ENCODE results near the gene RRBP1. TPM values are rescaled to one million over a fixed set of nuclear protein-coding genes. Genes with fewer than 3 reads are reported as not detected.

Gene RRBP1
- total and polyA plus RNA-seq, 12 donors: 23.5 to 71.3 (median 29.7) TPM

DNA sequence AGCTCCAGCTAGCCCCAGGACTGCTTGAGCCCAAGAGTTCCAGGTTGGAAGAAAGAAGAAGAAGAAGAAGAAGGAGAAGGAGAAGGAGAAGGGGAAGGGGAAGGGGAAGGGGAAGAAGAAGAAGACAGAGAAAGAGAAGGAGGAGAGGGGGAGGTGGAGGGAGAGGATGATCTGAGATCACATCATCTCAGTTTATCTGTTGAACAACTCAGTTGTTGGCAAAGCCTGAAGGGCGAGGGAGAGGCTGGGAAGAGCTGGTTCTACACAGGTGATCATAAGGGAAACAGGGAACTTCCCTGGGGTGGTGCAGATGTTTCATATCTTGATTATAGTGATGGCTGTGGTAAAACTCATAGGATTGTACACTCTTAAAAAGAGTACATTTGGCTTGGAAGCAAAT is 3.1 kb upstream of the RRBP1 start:
- Histone ChIP-seq H3K27ac (no peak overlapping the region), H3K4me1 (peaks cover 3 to 12% (median 7%) of the 10 kb centered on the region in 9 donors), H3K9me3 (peaks cover 0 to 20% (median 0%) of the 10 kb centered on the region in 11 donors), H3K27me3 (peaks cover 0 to 5% (median 0%) of the 10 kb centered on the region in 7 donors), H3K36me3 (no peaks in the 10 kb centered on the region), H3K4me3 (no peak overlapping the region)
- TF ChIP-seq, protein P1, sequence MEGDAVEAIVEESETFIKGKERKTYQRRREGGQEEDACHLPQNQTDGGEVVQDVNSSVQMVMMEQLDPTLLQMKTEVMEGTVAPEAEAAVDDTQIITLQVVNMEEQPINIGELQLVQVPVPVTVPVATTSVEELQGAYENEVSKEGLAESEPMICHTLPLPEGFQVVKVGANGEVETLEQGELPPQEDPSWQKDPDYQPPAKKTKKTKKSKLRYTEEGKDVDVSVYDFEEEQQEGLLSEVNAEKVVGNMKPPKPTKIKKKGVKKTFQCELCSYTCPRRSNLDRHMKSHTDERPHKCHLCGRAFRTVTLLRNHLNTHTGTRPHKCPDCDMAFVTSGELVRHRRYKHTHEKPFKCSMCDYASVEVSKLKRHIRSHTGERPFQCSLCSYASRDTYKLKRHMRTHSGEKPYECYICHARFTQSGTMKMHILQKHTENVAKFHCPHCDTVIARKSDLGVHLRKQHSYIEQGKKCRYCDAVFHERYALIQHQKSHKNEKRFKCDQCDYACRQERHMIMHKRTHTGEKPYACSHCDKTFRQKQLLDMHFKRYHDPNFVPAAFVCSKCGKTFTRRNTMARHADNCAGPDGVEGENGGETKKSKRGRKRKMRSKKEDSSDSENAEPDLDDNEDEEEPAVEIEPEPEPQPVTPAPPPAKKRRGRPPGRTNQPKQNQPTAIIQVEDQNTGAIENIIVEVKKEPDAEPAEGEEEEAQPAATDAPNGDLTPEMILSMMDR (IDR thresholded peaks at IDR 0.05): no peak
- DNase-seq (no peak), ATAC-seq (no peak)
- WGBS, 2 donors: 61 to 68% methylated on average over 1 of the region's 1 CpG
- intact Hi-C loops (cut with DNase I): loop anchor here in 5 of 10 donors (5.0 to 10.0 kb wide), 5 partner anchors 67 to 280 kb away; partner anchors contain the start of genes MGME1 (in 1 of the 5) and SNX5 (in 1 of the 5)

DNA sequence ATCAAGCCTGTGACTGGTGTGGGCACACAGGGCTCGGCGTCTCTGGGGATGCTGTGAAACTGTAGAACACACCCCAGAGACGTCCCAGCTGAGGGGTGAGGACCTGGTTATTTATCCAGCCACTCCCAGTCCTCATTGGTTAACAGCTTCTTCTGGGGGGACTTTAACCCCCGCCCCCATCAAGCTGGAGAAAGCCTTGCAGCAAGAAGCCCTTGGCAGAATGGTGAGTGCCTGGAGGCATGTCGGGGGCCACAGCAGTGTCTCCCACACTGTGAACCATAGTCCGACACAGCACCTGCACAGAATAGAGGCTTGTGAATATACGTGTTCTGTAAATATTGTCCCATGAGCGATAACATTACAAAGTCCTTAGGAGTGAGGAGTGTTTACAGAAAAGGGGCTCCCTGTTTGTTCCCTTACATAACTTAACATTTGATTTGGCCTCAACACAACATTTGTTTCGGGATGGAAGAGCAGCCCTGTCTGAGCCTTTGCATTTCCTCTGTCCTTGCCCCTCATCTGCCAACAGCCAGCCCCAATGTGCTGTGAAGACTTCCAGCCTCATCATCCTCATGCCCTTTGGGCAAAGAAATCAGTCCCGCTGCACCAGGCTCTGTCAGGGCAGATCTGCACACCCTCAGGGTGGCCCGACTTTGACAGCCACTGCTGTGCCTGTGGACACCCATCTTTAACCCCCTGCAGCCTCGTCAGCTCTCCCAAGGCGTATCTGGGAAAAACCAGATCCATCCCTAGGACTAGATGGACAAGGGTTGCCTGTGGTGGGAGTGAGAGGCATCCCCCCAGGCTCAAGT is 2.2 kb upstream of the RRBP1 start:
- Histone ChIP-seq H3K27me3 (peaks cover 0 to 5% (median 0%) of the 10 kb centered on the region in 7 donors), H3K4me3 (no peak overlapping the region), H3K4me1 (peaks cover 6 to 21% (median 16%) of the 10 kb centered on the region in 9 donors), H3K36me3 (peaks cover 0 to 7% (median 0%) of the 10 kb centered on the region in 9 donors), H3K9me3 (peaks cover 0 to 15% (median 0%) of the 10 kb centered on the region in 11 donors), H3K27ac (no peak overlapping the region)
- DNase-seq (no peak), ATAC-seq (no peak)
- TF ChIP-seq, protein P1 (IDR thresholded peaks at IDR 0.05): no peak
- intact Hi-C loops (cut with DNase I): loop anchor here in 8 of 10 donors (5.0 to 10.0 kb wide), 11 partner anchors 71 to 281 kb away; partner anchors contain the start of genes DSTN (in 1 of the 8), MGME1 (in 1 of the 8) and SNX5 (in 1 of the 8)
- 75 to 79% methylated on average over 13 of the region's 13 CpGs for WGBS, 2 donors

DNA sequence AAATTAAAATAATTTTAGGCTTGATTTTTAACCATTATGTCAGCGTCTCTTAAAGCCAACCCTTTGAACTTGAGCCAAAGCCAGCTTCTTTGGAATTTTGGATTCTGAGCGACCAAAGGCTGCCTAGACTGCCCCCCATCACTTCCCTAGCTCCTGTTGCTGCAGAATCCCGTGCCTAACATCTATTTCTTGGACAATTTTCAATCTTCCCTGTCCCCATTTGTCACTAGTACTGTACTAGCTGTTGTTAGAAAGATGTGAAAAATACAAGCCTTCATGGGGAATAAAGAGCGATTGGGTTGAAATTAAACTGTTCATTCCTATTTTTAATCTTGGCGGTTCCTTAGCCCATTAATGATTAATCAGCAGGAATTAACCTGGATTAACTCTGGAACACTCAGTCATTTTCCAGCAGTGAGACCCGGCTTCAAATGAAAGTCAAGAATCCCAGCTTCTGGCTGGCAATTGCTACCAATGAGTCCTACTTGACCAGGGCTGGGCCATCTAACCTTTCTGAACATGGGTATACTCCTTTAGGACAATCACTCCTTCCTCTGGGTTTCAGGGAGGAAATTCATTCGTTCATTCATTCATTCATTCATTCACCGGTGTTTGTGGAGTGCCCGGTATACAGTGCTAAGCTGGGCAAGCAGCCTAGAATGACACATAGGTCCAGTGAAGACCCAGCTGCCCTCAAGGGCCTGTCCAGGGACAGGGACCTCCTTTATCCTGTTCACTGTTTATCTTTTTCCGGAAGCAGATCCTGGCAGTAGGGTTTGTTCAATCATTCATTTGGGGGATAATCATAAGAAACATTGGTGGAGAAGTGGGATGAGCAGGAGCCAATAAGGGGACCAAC is 1.4 kb upstream of the RRBP1 start:
- H3K4me3 ChIP-seq: peak overlapping the region in 1 of 10 donors; percentile 84
- peaks cover 0 to 5% (median 0%) of the 10 kb centered on the region in 7 donors for H3K27me3 ChIP-seq
- 73 to 79% methylated on average over 10 of the region's 10 CpGs for WGBS, 2 donors
- intact Hi-C loops (cut with DNase I): loop anchor here in 8 of 10 donors (2.0 to 10.0 kb wide), 12 partner anchors 71 to 281 kb away; partner anchors contain the start of genes DSTN (in 1 of the 8), MGME1 (in 1 of the 8) and SNX5 (in 1 of the 8)
- ATAC-seq (no peak), DNase-seq (no peak)
- peaks cover 0 to 16% (median 0%) of the 10 kb centered on the region in 9 donors for H3K36me3 ChIP-seq
- peaks cover 6 to 29% (median 17%) of the 10 kb centered on the region in 9 donors for H3K4me1 ChIP-seq
- TF ChIP-seq, protein P1 (IDR thresholded peaks at IDR 0.05): no peak
- peaks cover 0 to 15% (median 0%) of the 10 kb centered on the region in 11 donors for H3K9me3 ChIP-seq
- no peak overlapping the region for H3K27ac ChIP-seq

DNA sequence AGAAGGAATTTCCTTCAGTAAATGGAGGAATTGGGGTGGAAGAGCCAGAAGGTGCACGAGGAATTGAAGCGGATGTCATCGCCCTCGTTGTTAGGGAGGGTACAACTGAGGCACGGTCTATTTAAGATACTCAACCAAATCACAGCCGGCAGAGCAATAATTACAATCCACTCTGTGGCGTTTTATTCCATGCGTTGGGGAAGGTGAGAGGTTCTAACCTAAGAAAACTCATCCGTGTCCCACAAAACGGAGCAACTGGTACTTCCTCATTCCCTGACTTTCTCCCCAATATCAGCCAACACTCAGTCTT is 802 bp upstream of the RRBP1 start:
- Histone ChIP-seq H3K27ac (peak overlapping the region in 9 of 10 donors; percentile 19 to 97 (median 88)), H3K36me3 (peaks cover 0 to 22% (median 0%) of the 10 kb centered on the region in 9 donors), H3K4me3 (peak overlapping the region; percentile 48 to 87 (median 80)), H3K4me1 (peaks cover 6 to 35% (median 17%) of the 10 kb centered on the region in 9 donors), H3K9me3 (peaks cover 0 to 13% (median 0%) of the 10 kb centered on the region in 11 donors), H3K27me3 (peaks cover 0 to 5% (median 0%) of the 10 kb centered on the region in 7 donors)
- ATAC-seq (no peak), DNase-seq (no peak)
- TF ChIP-seq, protein P1 (IDR thresholded peaks at IDR 0.05): no peak
- 35 to 42% methylated on average over 10 of the region's 10 CpGs for WGBS, 2 donors
- intact Hi-C loops (cut with DNase I): loop anchor here in 8 of 10 donors (2.0 to 10.0 kb wide), 12 partner anchors 72 to 282 kb away; partner anchors contain the start of genes DSTN (in 1 of the 8), MGME1 (in 1 of the 8) and SNX5 (in 1 of the 8)
